HUES64 (cell line): Measurements from ENCODE around the gene LCT.

ENCODE experiments used
- H3K27ac ChIP-seq: 2 replicates; pipeline ENCODE4 v1.7.0; 2013; ENCODE audit warnings: low read depth, low read length, inconsistent platforms
- H3K27me3 ChIP-seq: 2 replicates; pipeline ENCODE4 v1.6.1; 2013; ENCODE audit warnings: mild to moderate bottlenecking, low read length; ENCODE audit not compliant: insufficient read depth
- H3K36me3 ChIP-seq: 2 replicates; pipeline ENCODE4 v1.6.1; 2013; ENCODE audit warnings: mild to moderate bottlenecking, low read length; ENCODE audit not compliant: insufficient read depth
- H3K4me1 ChIP-seq: 2 replicates; pipeline ENCODE4 v1.6.1; 2013; ENCODE audit warnings: mild to moderate bottlenecking, low read length, moderate library complexity; ENCODE audit not compliant: insufficient read depth
- H3K4me3 ChIP-seq: 2 replicates; pipeline ENCODE4 v1.5.1; 2013; ENCODE audit warnings: mild to moderate bottlenecking, low read length, moderate library complexity
- H3K9ac ChIP-seq: 2 replicates; pipeline ENCODE4 v1.6.1; 2013; ENCODE audit warnings: mild to moderate bottlenecking, low read depth, low read length
- H3K9me3 ChIP-seq: 2 replicates; pipeline ENCODE4 v1.6.1; 2013; ENCODE audit warnings: low read depth, low read length; ENCODE audit not compliant: insufficient read depth
- WGBS: fragments of 150-250, 120-280 bp; methylation state at CpG from one replicate; pipeline ENCODE4 v1.1.7; 2013; ENCODE audit warnings: missing lambda C conversion rate; 5-methylcytosine and 5-hydroxymethylcytosine counted together

The LCT gene

DNA sequence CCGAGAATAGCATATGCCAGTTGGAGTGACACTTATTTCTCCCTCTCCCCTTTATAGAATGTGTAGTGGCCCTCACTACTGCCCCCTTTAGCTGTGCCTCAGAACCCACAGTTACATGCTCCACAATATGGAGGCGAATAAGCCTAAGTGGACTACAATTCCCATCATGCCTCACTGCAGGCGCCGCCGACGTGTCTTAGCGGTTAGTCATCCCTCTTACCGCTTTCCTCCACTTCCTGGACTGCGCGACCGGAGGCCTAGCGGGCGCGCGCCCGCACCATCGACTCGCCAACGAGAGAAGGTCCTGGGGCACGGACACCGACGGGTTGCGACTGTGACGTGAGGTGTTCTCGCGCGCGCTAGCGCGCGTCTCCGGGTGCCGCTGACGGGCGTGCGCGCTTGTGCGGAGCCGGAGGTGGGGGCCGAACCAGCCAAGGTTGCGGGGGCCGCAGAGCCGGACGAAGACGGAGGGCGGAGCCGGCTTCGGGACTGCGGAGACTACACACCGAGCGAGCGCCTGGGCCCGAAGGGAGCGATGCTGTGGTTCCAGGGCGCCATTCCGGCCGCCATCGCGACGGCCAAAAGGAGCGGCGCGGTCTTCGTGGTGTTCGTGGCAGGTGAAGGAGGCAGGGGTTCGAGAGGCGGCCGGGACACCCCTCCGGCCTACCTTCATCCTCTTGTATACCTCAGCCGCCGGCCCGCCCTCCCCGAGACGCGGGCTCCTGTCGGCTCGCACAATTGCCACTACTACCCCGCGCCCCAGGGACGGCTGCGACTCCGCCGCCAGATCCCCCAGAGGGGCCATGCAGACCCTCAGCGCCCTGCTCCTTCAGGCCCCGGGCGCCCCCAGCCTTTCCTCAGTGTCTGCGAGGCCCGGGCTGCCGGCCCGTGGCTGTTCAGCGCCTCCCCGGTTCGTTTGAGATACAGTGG, 95.3 kb downstream of the LCT start, which contains the start of gene UBXN4:
UBXN4 (plus strand) TSS at position 461 of the 930 bp plus-strand sequence; CDS start at position 536, 75 bp downstream.
- Histone ChIP-seq H3K4me3 (peak within 1 kb of the TSS; percentile 73), H3K4me1 (peaks cover 17% of the 10 kb centered on the region), H3K9me3 (no peaks in the 10 kb centered on the region), H3K36me3 (peaks cover 13% of the 10 kb centered on the region), H3K27me3 (no peaks in the 10 kb centered on the region), H3K9ac (peak within 1 kb of the TSS; percentile 87), H3K27ac (peak within 1 kb of the TSS; percentile 93)
- WGBS, result under 1% methylated on average over 92 of the region's 93 CpGs

DNA sequence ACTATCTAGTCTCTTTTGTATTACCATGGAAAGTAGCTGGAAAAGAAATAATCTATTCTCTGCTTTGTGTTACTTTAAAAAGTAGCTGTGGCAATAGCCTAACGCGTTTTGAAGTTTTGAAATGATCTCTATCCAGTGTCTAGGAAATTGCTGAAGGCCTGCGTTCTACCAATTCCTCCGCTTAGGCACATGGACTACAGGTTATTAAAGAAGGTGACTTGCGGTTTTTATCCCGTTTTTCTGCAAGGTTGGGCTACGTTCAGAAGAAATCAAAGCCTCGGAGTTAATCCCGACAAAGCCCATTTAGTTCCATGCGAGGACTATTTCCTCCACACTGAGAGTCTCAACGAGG, 96.0 kb downstream of the LCT start:
- H3K4me3 ChIP-seq, result no peak overlapping the region
- no peaks in the 10 kb centered on the region for H3K27me3 ChIP-seq
- no peak overlapping the region for H3K9ac ChIP-seq
- WGBS, result 86% methylated on average over 11 of the region's 11 CpGs
- peaks cover 9% of the 10 kb centered on the region for H3K36me3 ChIP-seq
- H3K9me3 ChIP-seq, result no peaks in the 10 kb centered on the region
- H3K27ac ChIP-seq, result no peak overlapping the region
- H3K4me1 ChIP-seq, result peaks cover 17% of the 10 kb centered on the region

GRCh38 chr2:135740206-135740605, 96.8 kb downstream of the LCT start:
- Histone ChIP-seq H3K27ac (no peak overlapping the region), H3K4me1 (peaks cover 17% of the 10 kb centered on the region), H3K9ac (no peak overlapping the region), H3K4me3 (no peak overlapping the region), H3K9me3 (no peaks in the 10 kb centered on the region), H3K27me3 (no peaks in the 10 kb centered on the region), H3K36me3 (peaks cover 4% of the 10 kb centered on the region)
- 93% methylated on average over 3 of the region's 3 CpGs for WGBS
